T-helper 1 cell (primary cell): Measurements from ENCODE around the gene LAMTOR2.
"Not testable (repeated sequence)": the region's sequence is repeated elsewhere in the genome, so short reads cannot be mapped to it uniquely, and the experiment has no call there.

ENCODE experiments used
- DNase-seq, 5 donors: peaks; one replicate each; pipeline ENCODE4 v3.0.0-alpha.2; 2012 to 2020
- total RNA-seq, 4 donors: gene quantifications; one replicate each; lab custom pipeline; 2026; lab: John Stamatoyannopoulos, UW

Gene LAMTOR2
- total RNA-seq, result 5.0 to 12.3 (median 9.1) reads per million in 4 donors

DNA sequence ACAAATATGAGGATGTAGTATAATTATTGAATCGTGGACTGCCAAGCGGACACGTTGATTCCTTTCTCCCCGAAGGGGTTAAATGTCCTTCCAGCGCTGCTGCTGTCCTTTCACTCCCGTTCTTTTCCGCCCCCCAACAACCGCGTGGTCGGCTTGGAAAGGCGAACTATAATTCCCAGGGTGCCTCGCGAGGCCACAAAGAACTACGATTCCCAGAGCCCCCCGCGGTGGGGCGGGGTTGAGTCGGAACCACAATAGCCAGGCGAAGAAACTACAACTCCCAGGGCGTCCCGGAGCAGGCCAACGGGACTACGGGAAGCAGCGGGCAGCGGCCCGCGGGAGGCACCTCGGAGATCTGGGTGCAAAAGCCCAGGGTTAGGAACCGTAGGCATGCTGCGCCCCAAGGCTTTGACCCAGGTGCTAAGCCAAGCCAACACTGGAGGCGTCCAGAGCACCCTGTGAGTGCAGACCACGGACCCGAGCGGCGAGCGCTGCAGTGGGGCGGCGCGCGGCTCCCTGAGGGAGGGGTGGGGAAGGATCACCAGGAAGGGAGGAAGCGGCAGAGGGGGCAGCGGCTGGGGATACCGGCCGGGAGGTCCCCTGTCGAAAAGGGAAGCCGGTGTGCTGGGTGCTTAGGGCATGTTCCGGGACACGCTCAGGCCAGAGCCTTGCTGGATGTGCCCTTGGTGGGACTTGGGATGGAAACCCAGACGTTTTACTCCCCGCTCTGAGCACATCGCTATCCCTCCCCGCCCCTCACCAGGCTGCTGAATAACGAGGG is at the start of gene LAMTOR2:
TSS of gene LAMTOR2 (plus strand) at position 283 of the 781 bp plus-strand sequence. CDS start at position 391, 108 bp downstream.
- DNase-seq, result peak; percentile 84 to 94 (median 90)

GRCh38 chr1:156004843-156005584 is 49.6 kb upstream of the LAMTOR2 start:
- DNase-seq, result peak in 3 of 5 donors; percentile 4 to 52 (median 15)

- DNase-seq, result no peak
These were observed 47.8 kb upstream of the LAMTOR2 start for GRCh38 chr1:156006666-156007376.

DNA sequence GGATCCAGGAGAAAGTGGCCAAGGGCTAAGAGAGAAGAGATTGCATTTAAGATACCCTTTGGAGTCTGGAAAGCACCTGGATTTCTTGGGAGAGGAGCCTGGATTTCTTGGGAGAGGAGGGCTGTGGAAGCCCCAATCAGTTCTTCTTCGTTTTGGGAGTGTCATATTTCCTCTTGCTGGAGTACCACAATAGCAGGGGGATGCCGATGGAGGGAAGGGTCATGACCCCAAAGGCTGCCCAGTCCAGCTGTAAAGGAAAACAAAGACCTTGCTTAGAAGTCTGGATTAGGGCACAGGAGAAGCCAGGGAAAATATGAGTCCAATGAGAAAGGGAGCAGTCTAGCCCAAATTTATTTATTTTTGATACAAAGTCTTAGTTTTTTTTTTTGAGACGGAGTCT is 45.2 kb upstream of the LAMTOR2 start:
- DNase-seq, result no peak

GRCh38 chr1:156012051-156012817 is 42.3 kb upstream of the LAMTOR2 start:
- DNase-seq, result no peak

DNA sequence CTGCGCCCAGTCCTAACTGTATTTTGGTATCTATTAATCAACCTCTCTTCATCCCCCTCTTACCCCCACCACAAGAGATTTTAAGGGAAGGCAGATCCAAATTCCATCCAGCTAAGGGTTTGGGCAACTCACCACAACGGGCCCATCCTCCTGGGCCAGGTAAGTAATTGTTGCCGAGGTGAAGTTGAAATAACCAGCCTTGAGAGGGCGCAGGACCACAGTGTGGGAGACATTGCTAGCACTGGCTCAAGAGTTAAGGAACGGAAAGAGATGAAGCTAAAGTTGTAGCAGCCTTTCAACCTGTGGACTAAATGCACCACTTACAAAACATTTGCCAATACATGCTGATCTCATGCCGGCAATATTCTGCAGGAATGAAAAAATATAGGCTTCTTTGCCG is 39.8 kb upstream of the LAMTOR2 start:
- DNase-seq, result no peak

DNA sequence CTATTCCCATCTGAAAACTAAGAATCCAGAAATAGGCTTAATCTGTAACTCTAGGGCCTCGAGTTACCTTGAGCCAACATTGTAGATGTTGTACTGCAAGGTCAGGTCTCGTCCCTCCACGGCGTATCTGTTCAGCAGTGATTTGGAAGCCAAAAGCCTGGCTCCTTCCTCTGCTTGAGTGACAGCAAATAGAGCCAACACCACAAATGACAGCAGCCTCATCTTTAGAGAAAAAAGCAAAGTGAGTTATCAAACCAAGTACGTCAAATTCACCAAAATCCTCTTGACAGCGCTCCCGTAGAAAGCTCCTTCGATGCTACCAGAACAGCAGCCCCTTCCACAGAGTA is 34.7 kb upstream of the LAMTOR2 start:
- no peak for DNase-seq

DNA sequence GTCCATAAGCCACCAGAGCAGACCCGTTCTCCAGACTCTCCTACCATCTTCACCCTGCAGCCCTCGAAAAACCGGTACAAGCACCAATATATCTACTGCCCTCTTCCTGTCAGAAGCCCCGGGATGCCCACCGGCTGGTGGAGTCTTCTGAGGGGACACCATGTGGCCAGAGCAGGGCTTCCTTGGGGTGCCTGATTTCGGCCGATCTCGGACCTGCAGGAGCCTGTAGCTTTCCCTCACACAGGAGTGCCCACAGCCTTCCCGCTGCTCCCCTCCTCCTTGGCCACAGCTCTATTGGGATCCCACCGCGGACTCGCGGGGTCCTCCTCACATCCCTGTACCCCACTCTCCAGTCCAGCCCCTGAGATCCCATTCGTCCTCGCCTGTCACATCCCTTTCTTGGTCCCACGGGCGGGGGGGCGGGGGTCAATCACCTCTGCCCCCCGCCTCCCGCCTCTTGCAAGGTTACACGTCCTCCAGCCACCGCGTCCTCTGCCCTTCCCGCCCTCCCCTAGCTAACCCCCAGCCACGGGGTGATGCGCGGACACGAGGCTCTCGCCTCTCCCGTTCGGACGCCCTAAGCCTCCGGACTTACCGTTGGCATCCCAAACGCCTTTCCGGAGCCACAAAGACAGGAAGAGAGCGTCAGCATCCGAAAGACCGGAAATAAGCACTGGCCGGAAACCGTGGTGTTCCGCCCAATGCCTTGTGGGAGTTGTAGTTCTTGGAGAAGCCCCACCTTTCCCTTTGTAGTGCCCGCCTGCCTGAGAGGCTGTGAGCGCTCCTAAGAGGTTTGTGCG is 34.1 kb upstream of the LAMTOR2 start, which contains the start of gene SSR2:
TSS of gene SSR2 (minus strand) at position 659 of the 800 bp plus-strand sequence. CDS start 784 bp downstream, outside the sequence.
- DNase-seq, result peak; percentile 67 to 91 (median 79)

GRCh38 chr1:156021093-156021428 is 33.5 kb upstream of the LAMTOR2 start:
- DNase-seq, result no peak

- DNase-seq, result no peak
These were observed 32.6 kb upstream of the LAMTOR2 start for GRCh38 chr1:156021954-156022353.

- DNase-seq, result no peak
These were observed 29.8 kb upstream of the LAMTOR2 start for GRCh38 chr1:156024801-156025200.

- peak in 2 of 5 donors; percentile 10 to 47 for DNase-seq
These were observed 28.7 kb upstream of the LAMTOR2 start for GRCh38 chr1:156025876-156026275.

DNA sequence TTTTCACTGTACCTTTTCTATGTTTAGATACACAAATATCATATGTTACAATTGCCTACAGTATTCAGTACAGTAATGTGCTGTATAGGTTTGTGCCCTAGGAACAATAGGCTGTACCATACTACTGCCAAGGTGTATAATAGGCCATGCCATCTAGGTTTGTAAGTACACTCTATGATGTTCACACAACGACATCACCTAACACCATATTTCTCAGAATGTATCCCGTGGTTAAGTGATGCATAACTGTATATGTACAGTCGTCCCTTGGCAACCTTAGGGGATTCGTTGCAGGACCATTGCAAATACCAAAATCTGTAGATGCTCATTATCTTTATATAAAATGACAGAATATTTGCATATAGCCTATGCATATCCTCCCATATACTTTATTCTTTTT is 28.0 kb upstream of the LAMTOR2 start:
- DNase-seq, result no peak

DNA sequence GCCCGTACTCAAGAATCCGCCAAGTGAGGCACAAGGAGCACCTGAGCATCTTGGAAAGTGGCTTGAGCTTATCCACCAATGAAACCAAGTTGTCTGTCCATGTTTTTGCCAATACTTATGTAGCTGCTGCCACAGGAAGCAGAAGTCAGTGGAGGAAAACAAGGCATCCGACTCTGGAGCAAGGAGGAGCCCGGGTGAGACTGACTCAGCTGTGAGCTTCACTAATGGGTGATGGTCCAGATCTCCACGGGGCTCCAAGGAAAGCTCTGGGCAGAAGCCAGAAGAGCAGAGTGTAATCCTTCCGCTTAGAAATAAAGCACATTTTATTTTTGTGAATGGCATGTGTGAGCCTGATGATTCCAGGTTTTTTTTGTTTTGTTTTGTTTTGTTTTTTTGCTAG is 21.6 kb upstream of the LAMTOR2 start:
- DNase-seq, result no peak

DNA sequence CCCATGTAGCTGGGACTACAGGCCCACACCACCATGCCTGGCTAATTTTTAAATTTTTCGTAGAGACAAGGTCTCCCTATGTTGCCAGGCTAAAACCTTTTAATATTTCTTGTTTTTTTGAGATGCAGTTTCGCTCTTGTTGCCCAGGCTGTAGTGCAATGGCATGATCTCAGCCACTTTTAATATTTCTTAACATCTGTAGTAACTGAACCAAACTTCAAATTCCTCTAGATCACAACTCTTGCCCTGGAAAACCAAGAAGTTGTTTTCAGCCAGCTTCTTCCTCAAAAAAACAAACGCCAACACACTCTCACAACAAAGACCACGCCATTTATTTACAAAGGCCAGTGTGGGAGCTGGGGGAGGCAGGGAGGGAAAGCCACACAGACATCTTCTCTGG is 19.6 kb upstream of the LAMTOR2 start:
- DNase-seq, result not testable (repeated sequence)

- DNase-seq, result no peak
These were observed 11.8 kb upstream of the LAMTOR2 start for GRCh38 chr1:156042828-156043227.

DNA sequence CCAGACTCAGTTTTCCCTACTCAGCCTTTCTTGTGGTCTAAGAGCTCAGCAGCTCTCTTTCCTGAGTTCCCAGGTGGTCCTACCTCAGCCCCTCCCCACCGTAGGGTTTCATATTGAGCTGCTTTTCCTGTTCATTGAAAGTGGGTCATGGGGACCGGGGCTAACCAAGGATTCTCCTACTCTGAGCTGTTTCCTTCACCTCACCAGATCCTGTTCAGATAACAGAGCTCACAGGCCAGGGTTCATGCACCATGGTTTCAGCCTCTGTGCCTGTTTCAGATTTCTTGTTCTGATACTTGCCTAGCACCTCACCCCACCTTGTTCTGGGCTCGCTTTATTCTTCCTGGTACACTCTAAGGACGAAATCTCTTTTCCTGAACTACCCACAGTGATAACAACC is 9.5 kb upstream of the LAMTOR2 start:
- DNase-seq, result peak in 1 of 5 donors; percentile 32

DNA sequence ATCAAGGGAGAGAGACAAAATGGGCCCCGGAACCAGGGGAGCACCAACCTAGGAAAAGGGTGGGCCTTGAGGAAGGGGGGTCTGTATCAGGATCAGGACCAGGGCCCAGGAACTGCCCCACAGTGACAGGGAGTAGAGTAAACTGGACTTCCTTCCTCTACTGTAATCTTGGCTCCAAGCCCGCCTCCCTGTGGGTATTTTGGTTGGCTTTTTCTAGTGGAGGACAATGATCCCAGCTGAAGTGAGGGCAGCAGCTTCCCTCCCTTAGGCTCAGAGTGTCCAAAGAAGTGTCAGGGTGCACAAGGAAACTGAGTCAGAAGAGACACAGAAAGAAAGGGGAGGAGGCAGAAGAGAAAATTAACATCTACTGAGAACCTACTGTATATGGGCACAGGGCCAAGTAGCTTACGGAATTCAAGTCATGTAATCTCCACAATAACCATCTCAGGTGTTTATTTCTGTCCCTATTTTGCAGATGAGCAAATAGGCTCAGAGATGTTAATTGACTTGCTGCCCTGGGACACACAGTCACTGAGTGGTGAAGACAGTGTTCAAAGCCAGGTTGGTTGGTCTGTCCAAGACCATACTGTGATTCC is 5.8 kb upstream of the LAMTOR2 start:
- no peak for DNase-seq

DNA sequence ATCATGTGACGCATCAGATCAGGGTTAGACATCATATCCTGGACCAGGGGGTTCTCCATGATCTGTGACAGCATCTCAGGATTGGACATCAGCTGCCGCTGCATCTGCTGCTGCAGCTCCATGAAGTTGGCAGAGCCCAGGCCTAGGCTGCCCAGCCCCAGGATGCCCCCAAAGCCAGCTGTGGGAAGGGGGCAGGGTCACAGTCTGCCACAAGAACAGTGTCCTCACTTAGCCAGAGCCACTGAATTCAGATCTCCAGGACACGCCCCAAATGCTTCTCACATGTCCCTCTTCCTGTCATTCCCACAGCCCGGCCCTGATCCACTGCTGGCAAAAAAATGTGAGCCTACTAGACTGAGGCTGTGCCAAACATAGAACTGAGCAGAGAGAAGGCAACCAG is 4.2 kb upstream of the LAMTOR2 start:
- no peak for DNase-seq

DNA sequence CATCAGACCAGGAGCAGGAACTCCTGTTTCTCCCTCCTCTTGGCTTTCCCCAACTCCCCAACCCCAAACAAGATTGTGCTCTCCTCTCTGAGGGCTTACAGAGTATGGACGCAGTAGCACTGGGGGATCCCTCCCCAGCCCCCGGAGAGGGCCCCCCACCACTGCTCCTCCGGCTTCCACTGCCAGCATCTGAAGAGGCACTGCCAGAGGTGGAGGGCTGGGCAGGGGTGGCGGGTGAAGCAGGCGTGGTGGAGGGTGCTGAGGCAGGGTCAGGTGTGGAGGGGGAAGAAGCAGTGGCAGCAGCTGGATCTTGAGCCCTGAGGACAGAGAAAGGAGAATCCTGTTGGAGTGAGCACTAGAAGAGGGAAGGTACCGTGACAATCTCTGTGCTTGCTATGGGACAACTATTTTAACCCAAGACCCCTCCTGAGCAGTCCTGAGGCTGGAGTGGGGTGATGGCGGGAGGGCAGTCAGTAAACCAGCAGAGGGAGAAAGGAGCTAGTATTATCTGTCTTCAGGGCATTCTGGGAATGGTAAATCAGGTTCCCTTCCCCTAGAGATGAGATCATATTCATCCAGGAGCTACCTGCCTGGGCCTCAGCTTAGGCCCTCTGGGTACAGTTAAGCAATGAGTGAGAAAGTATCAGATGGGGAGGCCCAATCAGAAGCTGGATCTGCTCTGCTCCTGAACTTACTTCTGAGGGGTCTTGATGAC is 3.4 kb upstream of the LAMTOR2 start:
- DNase-seq, result no peak
